Stomach smooth muscle (tissue), 2 donors: ENCODE measurements around the gene PCDH19.

Source experiments
- H3K27ac ChIP-seq: one replicate; pipeline ENCODE4 v1.7.0; 2013; ENCODE audit warnings: mild to moderate bottlenecking, low read length, inconsistent platforms
- H3K27me3 ChIP-seq, 2 donors: one replicate each; pipeline ENCODE4 v1.7.0; 2013; ENCODE audit warnings: low read length in 2 of 2; ENCODE audit not compliant: insufficient read depth in 2 of 2, control insufficient read depth in 1 of 2
- H3K36me3 ChIP-seq, 2 donors: one replicate each; pipeline ENCODE4 v1.7.0; 2013; ENCODE audit warnings: low read length in 2 of 2; ENCODE audit not compliant: control insufficient read depth in 2 of 2, insufficient read depth in 2 of 2
- H3K4me1 ChIP-seq: one replicate; pipeline ENCODE4 v1.7.0; 2013; ENCODE audit warnings: low read length; ENCODE audit not compliant: control insufficient read depth, insufficient read depth
- H3K4me3 ChIP-seq, 2 donors: one replicate each; pipeline ENCODE4 v1.7.0; 2013; ENCODE audit warnings: low read length in 2 of 2
- H3K9ac ChIP-seq, 2 donors: one replicate each; pipeline ENCODE4 v1.7.0; 2013; ENCODE audit warnings: low read length in 2 of 2, mild to moderate bottlenecking in 1 of 2
- H3K9me3 ChIP-seq, 2 donors: one replicate each; pipeline ENCODE4 v1.7.0; 2013; ENCODE audit warnings: low read length in 2 of 2; ENCODE audit not compliant: control insufficient read depth in 2 of 2
- donor health status: healthy.
- donor health status: Pancreatic carcinoma.

The PCDH19 gene

GRCh38 chrX:100417681-100418080 lies 7.6 kb upstream of the PCDH19 start:
- no peak overlapping the region for H3K4me3 ChIP-seq
- peaks cover 2 to 29% of the 10 kb centered on the region in 2 donors for H3K27me3 ChIP-seq
- no peaks in the 10 kb centered on the region for H3K36me3 ChIP-seq
- H3K9ac ChIP-seq = no peak overlapping the region
- H3K4me1 ChIP-seq = no peaks in the 10 kb centered on the region
- H3K9me3 ChIP-seq = no peaks in the 10 kb centered on the region
- no peak overlapping the region for H3K27ac ChIP-seq

GRCh38 chrX:100413229-100413628 lies 3.2 kb upstream of the PCDH19 start:
- no peaks in the 10 kb centered on the region for H3K9me3 ChIP-seq
- peaks cover 15% of the 10 kb centered on the region for H3K4me1 ChIP-seq
- no peak overlapping the region for H3K9ac ChIP-seq
- no peak overlapping the region for H3K27ac ChIP-seq
- peaks cover 27 to 46% of the 10 kb centered on the region in 2 donors for H3K27me3 ChIP-seq
- H3K4me3 ChIP-seq = no peak overlapping the region
- no peaks in the 10 kb centered on the region for H3K36me3 ChIP-seq

GRCh38 chrX:100411802-100412715 lies 2.0 kb upstream of the PCDH19 start:
- no peak overlapping the region for H3K27ac ChIP-seq

GRCh38 chrX:100410901-100411801 lies 1.1 kb upstream of the PCDH19 start:
- Histone ChIP-seq H3K9me3 (no peaks in the 10 kb centered on the region), H3K36me3 (no peaks in the 10 kb centered on the region), H3K4me1 (peaks cover 23% of the 10 kb centered on the region), H3K27ac (no peak overlapping the region), H3K4me3 (peak overlapping the region; percentile 19 to 52), H3K9ac (no peak overlapping the region), H3K27me3 (peaks cover 47 to 60% of the 10 kb centered on the region in 2 donors)

More at GRCh38 chrX:100411802-100412715, 2.0 kb upstream of the PCDH19 start:
- Histone ChIP-seq H3K9me3 (no peaks in the 10 kb centered on the region), H3K36me3 (no peaks in the 10 kb centered on the region), H3K27me3 (peaks cover 38 to 55% of the 10 kb centered on the region in 2 donors), H3K9ac (no peak overlapping the region), H3K4me1 (peaks cover 23% of the 10 kb centered on the region), H3K4me3 (no peak overlapping the region)

- Histone ChIP-seq H3K9me3 (no peaks in the 10 kb centered on the region), H3K9ac (no peak overlapping the region), H3K27ac (no peak overlapping the region), H3K4me1 (peaks cover 23% of the 10 kb centered on the region), H3K36me3 (no peaks in the 10 kb centered on the region), H3K27me3 (peaks cover 54% of the 10 kb centered on the region in 2 donors), H3K4me3 (peak overlapping the region in 1 of 2 donors; percentile 72)
Measured at GRCh38 chrX:100408713-100409609, 1.1 kb downstream of the PCDH19 start.

- Histone ChIP-seq H3K9me3 (no peaks in the 10 kb centered on the region), H3K27ac (no peak overlapping the region), H3K27me3 (peaks cover 54 to 57% of the 10 kb centered on the region in 2 donors), H3K9ac (no peak overlapping the region), H3K4me1 (peaks cover 23% of the 10 kb centered on the region), H3K4me3 (peak overlapping the region in 1 of 2 donors; percentile 29), H3K36me3 (no peaks in the 10 kb centered on the region)
Measured at GRCh38 chrX:100407784-100408712, 2.0 kb downstream of the PCDH19 start.

GRCh38 chrX:100407147-100407783 lies 2.8 kb downstream of the PCDH19 start:
- Histone ChIP-seq H3K4me1 (peaks cover 23% of the 10 kb centered on the region), H3K27ac (no peak overlapping the region), H3K4me3 (no peak overlapping the region), H3K9ac (no peak overlapping the region), H3K27me3 (peaks cover 51 to 54% of the 10 kb centered on the region in 2 donors), H3K9me3 (no peaks in the 10 kb centered on the region), H3K36me3 (no peaks in the 10 kb centered on the region)

GRCh38 chrX:100405424-100405823 lies 4.6 kb downstream of the PCDH19 start:
- Histone ChIP-seq H3K4me1 (peaks cover 13% of the 10 kb centered on the region), H3K27me3 (peaks cover 36 to 51% of the 10 kb centered on the region in 2 donors), H3K36me3 (no peaks in the 10 kb centered on the region), H3K4me3 (no peak overlapping the region), H3K9ac (no peak overlapping the region), H3K27ac (no peak overlapping the region), H3K9me3 (no peaks in the 10 kb centered on the region)

- Histone ChIP-seq H3K27ac (no peak overlapping the region), H3K4me3 (no peak overlapping the region), H3K4me1 (peaks cover 11% of the 10 kb centered on the region), H3K27me3 (peaks cover 36 to 51% of the 10 kb centered on the region in 2 donors), H3K9ac (no peak overlapping the region), H3K9me3 (no peaks in the 10 kb centered on the region), H3K36me3 (no peaks in the 10 kb centered on the region)
Measured at GRCh38 chrX:100404851-100405250, 5.2 kb downstream of the PCDH19 start.
